ENCODE data around the gene KCNIP2. TPM values are rescaled to one million over a fixed set of nuclear protein-coding genes. Genes with fewer than 3 reads are reported as not detected.

The KCNIP2 gene
- total RNA-seq, 1 experiment from 2014 or later, result 3.0 TPM

DNA sequence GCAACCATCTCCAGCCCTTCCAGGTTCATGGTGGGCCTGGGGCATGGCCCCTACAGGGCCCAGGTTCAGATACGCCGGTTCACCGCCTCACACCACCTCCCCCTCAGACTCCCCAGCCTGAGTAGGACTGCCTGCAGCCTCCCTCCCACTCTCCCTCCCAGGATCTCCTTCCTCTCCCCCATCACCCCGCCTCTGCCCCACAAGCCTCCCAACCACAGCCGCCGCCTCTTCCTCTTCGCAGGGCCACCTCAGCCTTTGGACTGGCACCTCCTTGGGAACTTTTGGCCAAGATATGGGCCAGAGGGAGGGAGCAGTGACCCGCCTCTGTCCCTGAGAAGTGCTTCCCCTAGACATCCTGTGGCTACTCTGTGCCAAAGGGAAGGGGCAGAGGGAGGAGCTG lies 9.3 kb downstream of the KCNIP2 start:
- Histone ChIP-seq H3K79me2 (ENCODE audit: insufficient read depth, low read length) (no peaks in the 10 kb centered on the region), H2BK120ac (ENCODE audit: low read depth, low read length, poor library complexity, severe bottlenecking) (no peak overlapping the region), H3K9me3 (ENCODE audit: control insufficient read depth, low read depth, low read length) (no peaks in the 10 kb centered on the region), H2BK20ac (ENCODE audit: low read depth, low read length, poor library complexity, severe bottlenecking) (no peak overlapping the region), H4K91ac (ENCODE audit: insufficient read length, low read depth, low read length) (no peak overlapping the region), H2BK5ac (ENCODE audit: insufficient read length, low read length) (no peak overlapping the region), H3K27ac (ENCODE audit: insufficient read length, low read depth, low read length) (no peak overlapping the region), H3K4ac (ENCODE audit: low read depth, low read length) (no peak overlapping the region), H2BK15ac (ENCODE audit: low read depth, low read length) (no peak overlapping the region), H2AK5ac (ENCODE audit: insufficient read length, low read length) (no peak overlapping the region), H3K56ac (ENCODE audit: insufficient read length, low read depth, low read length) (no peak overlapping the region), H2BK12ac (ENCODE audit: insufficient read length, low read depth, low read length) (no peak overlapping the region), H4K5ac (ENCODE audit: insufficient read length, low read depth, low read length) (no peak overlapping the region), H3K27me3 (ENCODE audit: insufficient read depth, low read length) (no peaks in the 10 kb centered on the region), H3K23ac (ENCODE audit: insufficient read length, low read depth, low read length) (no peak overlapping the region), H4K8ac (replicated peaks; ENCODE audit: insufficient read length, low read depth, low read length) (no peak overlapping the region), H3K23me2 (ENCODE audit: insufficient read length, low read depth, low read length, poor library complexity, severe bottlenecking) (peaks cover 15% of the 10 kb centered on the region), H3K14ac (ENCODE audit: insufficient read depth, low read length) (no peak overlapping the region; the same call in 1 of the 2 replicates), H2AFZ (ENCODE audit: low read length) (no peak overlapping the region), H3K4me1 (ENCODE audit: insufficient read depth, low read length) (peaks cover 9% of the 10 kb centered on the region; the same call in 1 of the 2 replicates), H3K18ac (ENCODE audit: insufficient read length, low read depth, low read length) (no peak overlapping the region), H3T11ph (ENCODE audit: low read length) (no peak overlapping the region), H3K4me2 (ENCODE audit: insufficient read depth, insufficient read length, low read length) (no peak overlapping the region), H4K20me1 (ENCODE audit: control insufficient read depth, insufficient read depth, insufficient read length) (peaks cover 3% of the 10 kb centered on the region), H3K9ac (ENCODE audit: extremely low read depth, insufficient read length, low read length) (no peak overlapping the region), H3K79me1 (ENCODE audit: insufficient read depth, low read depth, low read length, poor library complexity, severe bottlenecking) (no peaks in the 10 kb centered on the region)
- no peaks in the 10 kb centered on the region for H3K9me3 Mint-ChIP-seq
- TF ChIP-seq, protein P1, sequence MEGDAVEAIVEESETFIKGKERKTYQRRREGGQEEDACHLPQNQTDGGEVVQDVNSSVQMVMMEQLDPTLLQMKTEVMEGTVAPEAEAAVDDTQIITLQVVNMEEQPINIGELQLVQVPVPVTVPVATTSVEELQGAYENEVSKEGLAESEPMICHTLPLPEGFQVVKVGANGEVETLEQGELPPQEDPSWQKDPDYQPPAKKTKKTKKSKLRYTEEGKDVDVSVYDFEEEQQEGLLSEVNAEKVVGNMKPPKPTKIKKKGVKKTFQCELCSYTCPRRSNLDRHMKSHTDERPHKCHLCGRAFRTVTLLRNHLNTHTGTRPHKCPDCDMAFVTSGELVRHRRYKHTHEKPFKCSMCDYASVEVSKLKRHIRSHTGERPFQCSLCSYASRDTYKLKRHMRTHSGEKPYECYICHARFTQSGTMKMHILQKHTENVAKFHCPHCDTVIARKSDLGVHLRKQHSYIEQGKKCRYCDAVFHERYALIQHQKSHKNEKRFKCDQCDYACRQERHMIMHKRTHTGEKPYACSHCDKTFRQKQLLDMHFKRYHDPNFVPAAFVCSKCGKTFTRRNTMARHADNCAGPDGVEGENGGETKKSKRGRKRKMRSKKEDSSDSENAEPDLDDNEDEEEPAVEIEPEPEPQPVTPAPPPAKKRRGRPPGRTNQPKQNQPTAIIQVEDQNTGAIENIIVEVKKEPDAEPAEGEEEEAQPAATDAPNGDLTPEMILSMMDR (conservative IDR thresholded peaks at IDR 0.05), result no peak
- H3K4me1 Mint-ChIP-seq, result peaks cover 19 to 35% of the 10 kb centered on the region in 2 experiments
- WGBS (ENCODE audit: extremely low coverage, insufficient read length, low lambda C conversion rate), result no CpG with 5 or more reads among the region's 8 CpGs
- H3K27me3 Mint-ChIP-seq (ENCODE audit: low read depth), result peaks cover 10% of the 10 kb centered on the region
- no peak overlapping the region; a peak in 1 of 7 replicates for H3K27ac Mint-ChIP-seq
- no peak overlapping the region for H3K4me3 Mint-ChIP-seq
- DNase-seq, result no peak
- H3K36me3 Mint-ChIP-seq (ENCODE audit: insufficient read depth in 1 of 3, low read depth in 3 of 3), result no peaks in the 10 kb centered on the region

Data from H9 (cell line).